KOPT-K1 (cell line): ENCODE data around the gene COX4I1.

ENCODE experiments used
- H3K27ac ChIP-seq: fragments of 200-600 bp; sonication (generic); 2 replicates; pipeline ENCODE4 v1.5.1; 2016; ENCODE audit warnings: antibody characterized with exemption, mild to moderate bottlenecking, low read depth, low read length; ENCODE audit not compliant: poor library complexity, severe bottlenecking
- H3K36me3 ChIP-seq: fragments of 200-600 bp; sonication (generic); 2 replicates; pipeline ENCODE4 v1.5.1; 2017; ENCODE audit warnings: antibody characterized with exemption, mild to moderate bottlenecking, low read length, moderate library complexity; ENCODE audit not compliant: insufficient read depth
- H3K9me3 ChIP-seq: fragments of 200-600 bp; sonication (generic); 2 replicates; pipeline ENCODE4 v1.5.1; 2017; ENCODE audit warnings: antibody characterized with exemption, low read length, mild to moderate bottlenecking; ENCODE audit not compliant: insufficient read depth, poor library complexity, severe bottlenecking

The COX4I1 gene

GRCh38 chr16:85844786-85845185 lies 45.3 kb downstream of the COX4I1 start:
- no peaks in the 10 kb centered on the region for H3K36me3 ChIP-seq
- H3K27ac ChIP-seq = no peak overlapping the region
- H3K9me3 ChIP-seq = no peaks in the 10 kb centered on the region

GRCh38 chr16:85845266-85845665 lies 45.8 kb downstream of the COX4I1 start:
- Histone ChIP-seq H3K9me3 (no peaks in the 10 kb centered on the region), H3K36me3 (no peaks in the 10 kb centered on the region), H3K27ac (no peak overlapping the region)

GRCh38 chr16:85846461-85846860 lies 47.0 kb downstream of the COX4I1 start:
- Histone ChIP-seq H3K27ac (no peak overlapping the region), H3K9me3 (no peaks in the 10 kb centered on the region)

GRCh38 chr16:85847036-85847435 lies 47.5 kb downstream of the COX4I1 start:
- Histone ChIP-seq H3K27ac (no peak overlapping the region), H3K9me3 (no peaks in the 10 kb centered on the region), H3K36me3 (no peaks in the 10 kb centered on the region)

More at GRCh38 chr16:85846461-85846860, 47.0 kb downstream of the COX4I1 start:
- H3K36me3 ChIP-seq = no peaks in the 10 kb centered on the region

- H3K27ac ChIP-seq = no peak overlapping the region
- H3K9me3 ChIP-seq = no peaks in the 10 kb centered on the region
- no peaks in the 10 kb centered on the region for H3K36me3 ChIP-seq
Measured at GRCh38 chr16:85847681-85848601, 48.4 kb downstream of the COX4I1 start.

GRCh38 chr16:85848986-85849385 lies 49.5 kb downstream of the COX4I1 start:
- Histone ChIP-seq H3K9me3 (no peaks in the 10 kb centered on the region), H3K36me3 (no peaks in the 10 kb centered on the region), H3K27ac (no peak overlapping the region)

- Histone ChIP-seq H3K27ac (no peak overlapping the region), H3K9me3 (peaks cover under 1% of the 10 kb centered on the region), H3K36me3 (no peaks in the 10 kb centered on the region)
Measured at GRCh38 chr16:85849388-85849787, 49.9 kb downstream of the COX4I1 start.

GRCh38 chr16:85850344-85850880 lies 50.9 kb downstream of the COX4I1 start:
- H3K27ac ChIP-seq = no peak overlapping the region
- peaks cover 9% of the 10 kb centered on the region for H3K9me3 ChIP-seq
- H3K36me3 ChIP-seq = no peaks in the 10 kb centered on the region

- H3K36me3 ChIP-seq = no peaks in the 10 kb centered on the region
- H3K27ac ChIP-seq = no peak overlapping the region
- peaks cover 9% of the 10 kb centered on the region for H3K9me3 ChIP-seq
Measured at GRCh38 chr16:85851034-85851785, 51.7 kb downstream of the COX4I1 start.

GRCh38 chr16:85853547-85854545 lies 54.4 kb downstream of the COX4I1 start:
- H3K36me3 ChIP-seq = no peaks in the 10 kb centered on the region
- no peak overlapping the region for H3K27ac ChIP-seq
- H3K9me3 ChIP-seq = peaks cover 9% of the 10 kb centered on the region

- Histone ChIP-seq H3K9me3 (peaks cover 9% of the 10 kb centered on the region), H3K27ac (no peak overlapping the region), H3K36me3 (no peaks in the 10 kb centered on the region)
Measured at GRCh38 chr16:85854935-85855334, 55.4 kb downstream of the COX4I1 start.

GRCh38 chr16:85856079-85856478 lies 56.6 kb downstream of the COX4I1 start:
- H3K36me3 ChIP-seq = no peaks in the 10 kb centered on the region
- no peak overlapping the region for H3K27ac ChIP-seq
- H3K9me3 ChIP-seq = peaks cover 9% of the 10 kb centered on the region

- Histone ChIP-seq H3K27ac (no peak overlapping the region), H3K36me3 (no peaks in the 10 kb centered on the region), H3K9me3 (peaks cover 9% of the 10 kb centered on the region)
Measured at GRCh38 chr16:85856585-85856984, 57.1 kb downstream of the COX4I1 start.
